GM12892 (cell line): ENCODE results near the gene MGLL.

Experiments used
- POLR2A ChIP-seq: IDR thresholded peaks from 2 replicates; pipeline ENCODE4 v1.6.1; 2011; ENCODE audit warnings: low read depth, low read length, control low read depth
- POLR2AphosphoS5 ChIP-seq: IDR thresholded peaks from 2 replicates; pipeline ENCODE4 v1.6.1; 2011; ENCODE audit warnings: low read depth, low read length, control low read depth

DNA sequence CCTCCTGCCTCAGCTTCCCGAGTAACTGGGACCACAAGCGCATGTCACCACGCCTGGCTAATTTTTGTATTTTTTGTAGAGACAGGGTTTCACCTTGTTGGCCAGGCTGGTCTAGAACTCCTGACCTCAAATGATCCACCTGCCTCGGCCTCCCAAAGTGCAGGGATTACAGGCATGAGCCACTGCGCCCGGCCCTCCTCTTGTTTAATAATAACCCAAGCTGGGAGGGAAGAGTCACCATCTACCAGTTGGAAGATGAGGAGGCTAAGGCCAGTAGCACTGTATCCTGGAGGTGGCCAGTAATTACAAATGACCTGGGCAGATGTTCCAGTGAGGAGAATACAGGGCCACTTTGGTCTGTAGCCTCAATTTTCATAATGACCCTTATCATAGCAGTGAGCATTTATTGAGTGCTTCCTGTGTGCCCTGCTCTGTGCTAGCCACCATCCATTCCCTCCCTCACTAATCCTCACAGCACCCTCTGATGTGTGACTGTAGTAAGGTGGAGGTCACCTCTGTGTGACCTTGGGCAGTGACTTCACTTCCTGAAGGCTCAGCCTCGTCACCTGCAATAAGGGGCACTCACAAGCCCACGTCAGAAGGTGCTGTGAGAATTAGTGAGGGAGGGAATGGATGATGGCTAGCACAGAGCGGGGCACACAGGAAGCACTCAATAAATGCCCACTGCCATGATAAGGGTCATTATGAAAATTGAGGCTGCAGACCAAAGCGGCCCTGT lies 85.3 kb downstream of the MGLL start:
- no peak; the same call in 1 of the 2 replicates for TF ChIP-seq POLR2A
- no peak for TF ChIP-seq POLR2AphosphoS5
